H1 (cell line): Measurements from ENCODE around the gene ARID1B. TPM values are rescaled to one million over a fixed set of nuclear protein-coding genes. Genes with fewer than 3 reads are reported as not detected.

ENCODE experiments used
- CTCF ChIA-PET: fragments of 300-600 bp; sonication (Branson Sonifier 250); formaldehyde crosslinking; loops from one replicate; lab custom pipeline; 2021; ENCODE audit not compliant: partially characterized antibody; lab: Charles Lee
- POLR2A ChIA-PET: fragments of 300-600 bp; sonication (Branson Sonifier 250); formaldehyde crosslinking; loops from one replicate; lab custom pipeline; 2021; ENCODE audit warnings: inconsistent platforms; ENCODE audit not compliant: partially characterized antibody; lab: Charles Lee
- DNase-seq, 2 experiments: peaks; one replicate each; pipeline versions ENCODE4 v3.0.0 to v3.0.0-alpha.2; 2010 to 2022; ENCODE audit warnings: low spot score in 2 of 2, low read depth in 1 of 2, mixed read lengths in 1 of 2
- FAIRE-seq: peaks from 2 replicates; lab custom pipeline; 2011; peaks lifted over from hg19 to GRCh38; lab: Jason Lieb, UNC
- H2AFZ ChIP-seq: 2 replicates; pipeline ENCODE4 v1.8.1; 2012; ENCODE audit warnings: low read length, inconsistent platforms
- H2AK5ac ChIP-seq: 2 replicates; pipeline ENCODE4 v1.6.1; 2013; ENCODE audit warnings: low read depth, low read length
- H2BK120ac ChIP-seq: replicated peaks from 2 replicates; pipeline ENCODE3; 2013; ENCODE audit warnings: low read depth, low read length, inconsistent platforms
- H2BK12ac ChIP-seq: 2 replicates; pipeline ENCODE4 v1.6.1; 2013; ENCODE audit warnings: low read depth, low read length
- H2BK15ac ChIP-seq: 2 replicates; pipeline ENCODE4 v1.6.1; 2013; ENCODE audit warnings: low read length
- H2BK20ac ChIP-seq: 2 replicates; pipeline ENCODE4 v1.6.1; 2013; ENCODE audit warnings: low read length
- H2BK5ac ChIP-seq: 2 replicates; pipeline ENCODE4 v1.6.1; 2013; ENCODE audit warnings: low read depth, low read length
- H3K14ac ChIP-seq: 2 replicates; pipeline ENCODE4 v1.6.1; 2013; ENCODE audit warnings: inconsistent platforms; ENCODE audit not compliant: insufficient read length
- H3K18ac ChIP-seq: 2 replicates; pipeline ENCODE4 v1.6.1; 2013; ENCODE audit warnings: low read length; ENCODE audit errors: extremely low read depth
- H3K23ac ChIP-seq: 2 replicates; pipeline ENCODE4 v1.6.1; 2013; ENCODE audit warnings: inconsistent platforms; ENCODE audit not compliant: insufficient read length
- H3K23me2 ChIP-seq: 2 replicates; pipeline ENCODE4 v1.6.1; 2013; ENCODE audit warnings: low read depth, low read length
- H3K27ac ChIP-seq: 2 replicates; pipeline ENCODE4 v1.6.1; 2011; ENCODE audit warnings: low read depth, low read length, inconsistent platforms
- H3K27me3 ChIP-seq, 4 experiments: replicated peaks in 1 of 4; 1 replicate in 1 of 4; 2 replicates in 3 of 4; pipeline versions ENCODE4 v1.6.1 to v1.8.1; 2011 to 2013; ENCODE audit warnings: low read length in 3 of 4, mild to moderate bottlenecking in 3 of 4, inconsistent platforms in 2 of 4, mixed read lengths in 2 of 4, moderate library complexity in 1 of 4; ENCODE audit not compliant: control insufficient read depth in 3 of 4, insufficient read depth in 3 of 4; ENCODE audit errors: extremely low read depth in 1 of 4
- H3K36me3 ChIP-seq, 4 experiments: 2 replicates each; pipeline versions ENCODE4 v1.6.1 to v1.8.1; 2011 to 2013; ENCODE audit warnings: mild to moderate bottlenecking in 4 of 4, low read length in 3 of 4, moderate library complexity in 2 of 4, control low read depth in 1 of 4, inconsistent platforms in 1 of 4; ENCODE audit not compliant: insufficient read depth in 4 of 4, control insufficient read depth in 2 of 4
- H3K4ac ChIP-seq: replicated peaks from 2 replicates; pipeline ENCODE3; 2013; ENCODE audit warnings: low read length, low read depth, mixed read lengths, inconsistent platforms; ENCODE audit not compliant: insufficient read length
- H3K4me1 ChIP-seq, 4 experiments: replicated peaks in 1 of 4; 1 replicate in 1 of 4; 2 replicates in 3 of 4; pipeline versions ENCODE4 v1.6.1 to v1.8.1; 2011 to 2013; ENCODE audit warnings: low read length in 3 of 4, inconsistent platforms in 2 of 4, mixed read lengths in 1 of 4; ENCODE audit not compliant: insufficient read depth in 4 of 4, control insufficient read depth in 3 of 4
- H3K4me2 ChIP-seq, 2 experiments: 2 replicates each; pipeline versions ENCODE4 v1.6.1 to v1.8.1; 2011 to 2013; ENCODE audit warnings: low read depth in 2 of 2, low read length in 2 of 2, control low read depth in 1 of 2, inconsistent platforms in 1 of 2, mild to moderate bottlenecking in 1 of 2; ENCODE audit not compliant: insufficient read depth in 1 of 2
- H3K4me3 ChIP-seq, 4 experiments: fragments of 200-600, 300-600 bp in 1 of 4; sonication (generic), shearing (Covaris generic), sonication (Bioruptor Twin) in 1 of 4; 2 replicates each; pipeline versions ENCODE4 v1.5.1 to v1.8.1; 2011 to 2016; ENCODE audit warnings: low read length in 4 of 4, low read depth in 3 of 4, control low read depth in 2 of 4, inconsistent platforms in 2 of 4, mild to moderate bottlenecking in 2 of 4, mixed read lengths in 1 of 4, moderate library complexity in 1 of 4; ENCODE audit not compliant: insufficient read depth in 2 of 4; ENCODE audit errors: extremely low read depth in 1 of 4
- H3K56ac ChIP-seq: replicated peaks from 2 replicates; pipeline ENCODE3; 2013; ENCODE audit warnings: low read depth, mild to moderate bottlenecking, mixed read lengths, low read length, inconsistent platforms; ENCODE audit not compliant: insufficient read length
- H3K79me1 ChIP-seq: 2 replicates; pipeline ENCODE4 v1.6.1; 2013; ENCODE audit warnings: low read depth, low read length, control low read depth
- H3K79me2 ChIP-seq, 2 experiments: 2 replicates each; pipeline versions ENCODE4 v1.6.1 to v1.8.1; 2012 to 2013; ENCODE audit warnings: low read length in 2 of 2, mild to moderate bottlenecking in 2 of 2, inconsistent platforms in 1 of 2; ENCODE audit not compliant: insufficient read depth in 2 of 2, control insufficient read depth in 1 of 2
- H3K9ac ChIP-seq, 4 experiments: replicated peaks in 1 of 4; 1 replicate in 1 of 4; 2 replicates in 3 of 4; pipeline versions ENCODE4 v1.6.1 to v1.8.1; 2011 to 2013; ENCODE audit warnings: low read depth in 3 of 4, low read length in 3 of 4, control low read depth in 2 of 4, mild to moderate bottlenecking in 2 of 4, moderate library complexity in 2 of 4, inconsistent platforms in 1 of 4; ENCODE audit errors: extremely low read depth in 1 of 4
- H3K9me3 ChIP-seq, 2 experiments: 2 replicates each; pipeline versions ENCODE4 v1.6.1 to v1.8.1; 2012 to 2013; ENCODE audit warnings: mild to moderate bottlenecking in 2 of 2, moderate library complexity in 2 of 2, control low read depth in 1 of 2, inconsistent platforms in 1 of 2, low read depth in 1 of 2, low read length in 1 of 2, mixed read lengths in 1 of 2; ENCODE audit not compliant: insufficient read depth in 2 of 2
- H4K20me1 ChIP-seq, 2 experiments: replicated peaks in 1 of 2; 2 replicates each; pipeline versions ENCODE3 to v1.8.1; 2011 to 2013; ENCODE audit warnings: inconsistent platforms in 2 of 2, low read length in 2 of 2, mild to moderate bottlenecking in 1 of 2; ENCODE audit not compliant: insufficient read depth in 2 of 2, control insufficient read depth in 1 of 2
- H4K5ac ChIP-seq: 2 replicates; pipeline ENCODE4 v1.6.1; 2013; ENCODE audit warnings: low read length, low read depth, mixed read lengths, inconsistent platforms; ENCODE audit not compliant: insufficient read length
- H4K8ac ChIP-seq: 2 replicates; pipeline ENCODE4 v1.8.0; 2013; ENCODE audit warnings: mild to moderate bottlenecking, moderate library complexity, low read length, inconsistent platforms; ENCODE audit not compliant: insufficient read depth; ENCODE audit errors: extremely low read depth
- H4K91ac ChIP-seq: replicated peaks from 2 replicates; pipeline ENCODE3; 2013; ENCODE audit warnings: low read length, mixed read lengths, inconsistent platforms; ENCODE audit not compliant: insufficient read length
- CBX5 ChIP-seq: fragments of 300-800, 300-1000 bp; sonication (generic); IDR thresholded peaks from 2 replicates; pipeline ENCODE4 v1.7.1; 2016; ENCODE audit warnings: antibody characterized with exemption, low read length, low read depth
- CEBPB ChIP-seq: IDR thresholded peaks from 2 replicates; pipeline ENCODE4 v1.6.1; 2012; ENCODE audit warnings: low read depth, low read length
- KDM5A ChIP-seq: fragments of 200-600 bp; IDR thresholded peaks from 2 replicates; pipeline ENCODE4 v1.7.1; 2012; ENCODE audit warnings: mild to moderate bottlenecking, low read length, inconsistent platforms, mixed read lengths
- POLR2A ChIP-seq, 2 experiments: IDR thresholded peaks; 1 replicate in 1 of 2; 2 replicates in 1 of 2; pipeline ENCODE4 v1.6.1; 2011; ENCODE audit warnings: low read depth in 2 of 2, low read length in 2 of 2, mild to moderate bottlenecking in 2 of 2; ENCODE audit errors: control extremely low read depth in 1 of 2
- RFX5 ChIP-seq: IDR thresholded peaks from 2 replicates; pipeline ENCODE4 v1.6.1; 2011; ENCODE audit warnings: low read depth, low read length, improper control_type of control experiment, borderline replicate concordance
- RXRA ChIP-seq: IDR thresholded peaks from 2 replicates; pipeline ENCODE4 v1.6.1; 2011; ENCODE audit warnings: low read depth, mild to moderate bottlenecking, low read length, moderate library complexity; ENCODE audit not compliant: insufficient read depth
- SIX5 ChIP-seq: IDR thresholded peaks from 2 replicates; pipeline ENCODE4 v1.6.1; 2011; ENCODE audit warnings: mild to moderate bottlenecking, low read depth, low read length
- SRF ChIP-seq: IDR thresholded peaks from 2 replicates; pipeline ENCODE4 v1.6.1; 2011; ENCODE audit warnings: mild to moderate bottlenecking, low read depth, low read length, moderate library complexity
- WGBS, 2 experiments: shearing (Covaris generic) in 1 of 2; methylation state at CpG; one replicate each; pipeline versions ENCODE4 v1.1.6 to v1.1.7; 2013 to 2015; ENCODE audit warnings: low lambda C conversion rate in 2 of 2, mixed read lengths in 2 of 2, inconsistent platforms in 1 of 2, low coverage in 1 of 2, missing lambda C conversion rate in 1 of 2; ENCODE audit not compliant: insufficient replicate concordance in 2 of 2, insufficient coverage in 1 of 2, insufficient read length in 1 of 2; ENCODE audit errors: extremely low coverage in 1 of 2, missing lambda C conversion rate in 1 of 2; 5-methylcytosine and 5-hydroxymethylcytosine counted together
- polyA plus RNA-seq, 7 experiments: library from polyadenylated mRNA; depleted of rRNA in 3 of 7; stranded (reverse) in 5 of 7; unstranded in 2 of 7; fragments of >200 nt in 5 of 7; fragments of 200-250 nt in 2 of 7; gene quantifications; 1 replicate in 5 of 7; 2 replicates in 1 of 7; 4 replicates in 1 of 7; pipeline versions ENCODE4 v1.2.1 to v1.2.3, GENCODE V29; 2011 to 2013; ENCODE audit warnings: missing spikeins in 2 of 7, mixed read lengths in 2 of 7
- total RNA-seq: library from RNA; stranded (reverse); fragmentation: NEBNext Ultra II Directional; extraction: Animal tissue kit (Norgen Biotek cat#: 25700); gene quantifications from 2 replicates; pipeline ENCODE4 v1.2.1, GENCODE V29; 2021

Gene ARID1B
- total and polyA plus RNA-seq, 2 of the 8 experiments (the other 6 are each of a cell fraction or from before 2014, with no cell fraction given), result 24.3 to 70.3 TPM

GRCh38 chr6:157032923-157033322 lies 255.7 kb downstream of the ARID1B start:
- POLR2A ChIA-PET, result interaction anchor here (0.9 kb wide), 1 partner anchor 11 kb away, joined by 4 read pairs; no protein-coding TSS in a partner anchor
- WGBS, 2 experiments, result 88% methylated on average over 4 of the region's 4 CpGs; no CpG with 5 or more reads in 1 of the 2 experiments

More at GRCh38 chr6:157032923-157033322, 255.7 kb downstream of the ARID1B start:
- Histone ChIP-seq H4K91ac (no peak overlapping the region), H2BK12ac (no peak overlapping the region), H2AK5ac (no peak overlapping the region), H3K23me2 (no peaks in the 10 kb centered on the region), H3K18ac (no peak overlapping the region), H2BK15ac (no peak overlapping the region), H3K79me1 (0 out of 2 replicates have a peak, but pooled peaks cover 2% of the 10 kb centered on the region), H3K27me3 (no peaks in the 10 kb centered on the region), H2AFZ (no peak overlapping the region), H3K4me1 (peaks cover 8 to 22% (median 15%) of the 10 kb centered on the region in 4 experiments), H2BK5ac (no peak overlapping the region), H4K20me1 (peaks cover 0 to 2% of the 10 kb centered on the region in 2 experiments), H3K36me3 (no peaks in the 10 kb centered on the region), H2BK20ac (no peak overlapping the region), H3K4me2 (no peak overlapping the region), H3K23ac (no peak overlapping the region), H4K8ac (no peak overlapping the region), H3K4me3 (no peak overlapping the region), H3K79me2 (peaks cover 5 to 79% of the 10 kb centered on the region in 2 experiments; a peak in 3 of 4 replicates), H3K9ac (no peak overlapping the region), H3K4ac (no peak overlapping the region), H3K9me3 (no peaks in the 10 kb centered on the region), H2BK120ac (no peak overlapping the region), H4K5ac (no peak overlapping the region), H3K14ac (no peak overlapping the region), H3K56ac (no peak overlapping the region), H3K27ac (no peak overlapping the region)
- no peak for FAIRE-seq
- TF ChIP-seq POLR2A (IDR thresholded peaks at IDR 0.05; ENCODE audit: control extremely low read depth in 1 of 2, low read depth in 2 of 2, low read length in 2 of 2) (no peak), RXRA (no peak), SRF (no peak), KDM5A (no peak), SIX5 (no peak), RFX5 (no peak), CBX5 (no peak), CEBPB (no peak; the same call in 1 of the 2 replicates)
- CTCF ChIA-PET, result interaction anchor here (1.0 to 2.4 kb wide), 6 partner anchors 10 to 126 kb away, joined by 3 to 29 read pairs (median 5); no protein-coding TSS in a partner anchor
- DNase-seq, result no peak
